Kidney epithelial cell (primary cell): ENCODE results near the gene TMEM86A. TPM values are rescaled to one million over a fixed set of nuclear protein-coding genes. Genes with fewer than 3 reads are reported as not detected.

Experiments used
- DNase-seq: peaks from one replicate; pipeline ENCODE4 v3.0.0-alpha.2; 2010; ENCODE audit warnings: low read depth
- H3K27me3 ChIP-seq: 2 replicates; pipeline ENCODE4 v1.6.0; 2011; ENCODE audit warnings: low read length; ENCODE audit not compliant: control insufficient read depth, insufficient read depth
- H3K36me3 ChIP-seq: 2 replicates; pipeline ENCODE4 v1.5.1; 2011; ENCODE audit warnings: low read length; ENCODE audit not compliant: control insufficient read depth, insufficient read depth
- H3K4me3 ChIP-seq: 2 replicates; pipeline ENCODE4 v1.5.1; 2011; ENCODE audit warnings: low read depth, mild to moderate bottlenecking, control low read depth, low read length
- total RNA-seq: library from RNA; depleted of rRNA; stranded (reverse); fragments of >200 nt; gene quantifications from 2 replicates; pipeline ENCODE4 v1.2.3, GENCODE V29; 2015
- TF ChIP-seq, protein P1 (sequence below): IDR thresholded peaks from 2 replicates; pipeline ENCODE4 v1.5.1; 2011; ENCODE audit warnings: mild to moderate bottlenecking, moderate library complexity, low read length, control low read depth, inconsistent platforms; ENCODE audit not compliant: insufficient read depth, poor library complexity, severe bottlenecking

The TMEM86A gene
- total RNA-seq, 1 donor from 2014 or later: 5.0 TPM

GRCh38 chr11:18707811-18708340 is 9.3 kb downstream of the TMEM86A start:
- Histone ChIP-seq H3K36me3 (no peaks in the 10 kb centered on the region), H3K27me3 (peaks cover 6% of the 10 kb centered on the region), H3K4me3 (no peak overlapping the region)
- TF ChIP-seq, protein P1, sequence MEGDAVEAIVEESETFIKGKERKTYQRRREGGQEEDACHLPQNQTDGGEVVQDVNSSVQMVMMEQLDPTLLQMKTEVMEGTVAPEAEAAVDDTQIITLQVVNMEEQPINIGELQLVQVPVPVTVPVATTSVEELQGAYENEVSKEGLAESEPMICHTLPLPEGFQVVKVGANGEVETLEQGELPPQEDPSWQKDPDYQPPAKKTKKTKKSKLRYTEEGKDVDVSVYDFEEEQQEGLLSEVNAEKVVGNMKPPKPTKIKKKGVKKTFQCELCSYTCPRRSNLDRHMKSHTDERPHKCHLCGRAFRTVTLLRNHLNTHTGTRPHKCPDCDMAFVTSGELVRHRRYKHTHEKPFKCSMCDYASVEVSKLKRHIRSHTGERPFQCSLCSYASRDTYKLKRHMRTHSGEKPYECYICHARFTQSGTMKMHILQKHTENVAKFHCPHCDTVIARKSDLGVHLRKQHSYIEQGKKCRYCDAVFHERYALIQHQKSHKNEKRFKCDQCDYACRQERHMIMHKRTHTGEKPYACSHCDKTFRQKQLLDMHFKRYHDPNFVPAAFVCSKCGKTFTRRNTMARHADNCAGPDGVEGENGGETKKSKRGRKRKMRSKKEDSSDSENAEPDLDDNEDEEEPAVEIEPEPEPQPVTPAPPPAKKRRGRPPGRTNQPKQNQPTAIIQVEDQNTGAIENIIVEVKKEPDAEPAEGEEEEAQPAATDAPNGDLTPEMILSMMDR: no peak
- no peak for DNase-seq

DNA sequence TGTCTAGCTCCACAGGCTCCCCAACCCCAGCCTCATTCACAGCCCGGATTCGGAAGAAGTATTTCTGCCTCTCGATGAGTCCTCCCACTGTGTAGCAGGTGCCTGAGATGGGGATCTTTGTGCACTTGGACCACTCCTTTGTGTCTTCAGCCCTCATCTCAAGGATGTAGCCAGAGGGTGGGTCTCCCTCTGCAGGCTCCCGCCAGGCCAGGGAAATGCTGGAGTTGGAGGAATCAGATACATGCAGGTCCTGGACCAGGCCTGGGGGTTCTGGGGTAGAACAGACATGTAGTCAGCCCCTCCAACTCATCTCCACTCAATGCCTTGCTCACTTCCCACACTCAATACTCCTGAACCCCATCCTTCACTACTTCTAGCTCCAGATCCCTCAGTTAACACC is 10.8 kb downstream of the TMEM86A start:
- TF ChIP-seq, protein P1: no peak
- H3K4me3 ChIP-seq: no peak overlapping the region
- H3K36me3 ChIP-seq: no peaks in the 10 kb centered on the region
- DNase-seq: no peak
- H3K27me3 ChIP-seq: peaks cover 6% of the 10 kb centered on the region

DNA sequence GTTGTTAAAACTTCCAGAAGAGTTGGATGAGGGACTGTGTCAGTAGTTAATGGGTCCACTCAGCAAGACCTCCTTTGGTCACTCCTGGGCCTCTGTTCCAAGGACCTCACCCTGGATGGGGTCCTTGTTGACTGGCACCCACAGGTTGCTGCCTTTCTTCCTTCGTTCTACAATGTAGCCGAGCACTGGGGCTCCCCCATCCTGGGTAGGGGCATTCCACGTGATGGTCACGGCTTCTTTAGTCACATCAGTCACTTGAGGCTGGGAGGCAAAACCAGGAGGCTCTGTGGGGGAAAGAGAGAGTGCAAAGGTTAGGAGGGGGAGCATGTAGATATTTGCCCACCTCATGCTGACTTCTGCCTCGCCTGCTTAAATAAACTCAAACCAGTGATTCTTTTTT is 12.0 kb downstream of the TMEM86A start:
- Histone ChIP-seq H3K36me3 (no peaks in the 10 kb centered on the region), H3K27me3 (peaks cover 6% of the 10 kb centered on the region), H3K4me3 (no peak overlapping the region)
- no peak for DNase-seq
- TF ChIP-seq, protein P1: no peak

DNA sequence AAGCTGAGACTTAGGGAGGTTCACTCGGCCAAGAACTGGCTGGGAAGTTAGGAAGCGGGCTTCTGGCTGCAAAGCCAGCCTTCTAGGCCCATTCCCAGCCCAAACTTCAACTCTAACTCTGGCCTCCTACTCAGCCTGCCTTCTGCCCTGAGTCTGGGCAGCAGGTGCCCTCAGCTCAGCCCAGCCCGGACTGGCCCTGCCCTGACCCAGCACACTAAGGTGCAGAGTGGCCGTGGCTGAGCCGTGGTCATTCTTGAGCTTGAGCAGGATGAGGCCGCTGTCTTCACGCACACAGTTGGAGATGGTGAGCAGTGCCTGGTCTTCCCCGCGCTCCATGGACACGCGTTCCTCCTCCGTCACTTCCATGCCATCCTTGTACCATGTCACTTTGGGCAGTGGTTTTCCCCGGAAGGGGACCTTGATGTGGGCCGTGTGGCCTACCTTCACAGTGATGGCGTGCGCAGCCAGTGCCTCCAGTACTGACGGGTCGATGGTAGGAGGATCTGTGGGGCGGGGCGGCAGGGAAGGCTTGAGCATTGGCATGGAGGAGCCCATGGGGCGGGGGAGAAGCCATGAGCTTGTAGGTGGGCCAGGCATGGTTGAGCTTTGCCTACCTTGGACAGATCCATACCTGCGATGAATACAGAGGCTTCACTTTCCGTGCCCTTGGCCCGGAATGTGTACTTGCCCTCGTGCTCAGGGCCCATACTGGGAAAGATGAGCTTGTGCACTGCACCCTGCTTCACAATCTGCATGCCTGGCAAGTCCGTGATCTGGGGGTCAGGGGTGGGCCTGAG is 15.3 kb downstream of the TMEM86A start:
- no peaks in the 10 kb centered on the region for H3K36me3 ChIP-seq

DNA sequence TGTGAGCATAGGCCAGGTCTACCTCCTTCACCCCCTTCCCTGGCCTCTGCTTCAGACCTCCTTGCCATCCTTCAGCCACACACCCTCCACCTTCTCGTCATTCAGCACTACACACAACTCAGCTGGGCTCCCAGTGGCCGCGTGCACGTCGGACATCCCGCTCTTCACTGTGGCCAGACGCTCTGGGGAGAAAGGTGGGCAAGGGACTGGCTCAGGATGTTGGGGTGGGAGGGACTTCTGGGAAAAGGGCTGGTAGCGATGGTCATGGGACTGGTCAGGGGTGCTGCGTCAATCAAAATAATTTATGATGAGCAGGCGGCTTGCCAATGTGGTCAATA is 15.8 kb downstream of the TMEM86A start:
- Histone ChIP-seq H3K4me3 (no peak overlapping the region), H3K36me3 (no peaks in the 10 kb centered on the region), H3K27me3 (no peaks in the 10 kb centered on the region)
- no peak for DNase-seq
- TF ChIP-seq, protein P1: no peak

More for the DNA sequence above, 15.3 kb downstream of the TMEM86A start:
- TF ChIP-seq, protein P1: no peak
- H3K4me3 ChIP-seq: no peak overlapping the region
- H3K27me3 ChIP-seq: no peaks in the 10 kb centered on the region
- DNase-seq: no peak

GRCh38 chr11:18715476-18715875 is 16.9 kb downstream of the TMEM86A start:
- no peak for DNase-seq
- H3K4me3 ChIP-seq: no peak overlapping the region

More at GRCh38 chr11:18715476-18715875, 16.9 kb downstream of the TMEM86A start:
- no peaks in the 10 kb centered on the region for H3K27me3 ChIP-seq
- no peaks in the 10 kb centered on the region for H3K36me3 ChIP-seq
- TF ChIP-seq, protein P1: no peak
